IMR-90 (cell line): ENCODE data around the gene ATG7.
"Not testable (repeated sequence)": the region's sequence is repeated elsewhere in the genome, so short reads cannot be mapped to it uniquely, and the experiment has no call there.

Experiments
- CHD1 ChIP-seq: IDR thresholded peaks from 2 replicates; pipeline ENCODE4 v1.6.1; 2012; ENCODE audit warnings: low read depth, low read length, improper control_type of control experiment
- MAFK ChIP-seq: IDR thresholded peaks from 2 replicates; pipeline ENCODE4 v1.6.1; 2012; ENCODE audit warnings: low read depth, low read length, improper control_type of control experiment
- MAZ ChIP-seq: IDR thresholded peaks from 2 replicates; pipeline ENCODE4 v1.6.1; 2012; ENCODE audit warnings: low read depth, mild to moderate bottlenecking, low read length, improper control_type of control experiment, moderate library complexity, borderline replicate concordance
- MXI1 ChIP-seq: IDR thresholded peaks from 2 replicates; pipeline ENCODE4 v1.6.1; 2012; ENCODE audit warnings: low read depth, mild to moderate bottlenecking, low read length, moderate library complexity, borderline replicate concordance
- POLR2A ChIP-seq: IDR thresholded peaks from 2 replicates; pipeline ENCODE4 v1.6.1; 2012; ENCODE audit warnings: mild to moderate bottlenecking, low read depth, low read length
- RAD21 ChIP-seq: IDR thresholded peaks from 2 replicates; pipeline ENCODE4 v1.6.1; 2012; ENCODE audit warnings: low read length, improper control_type of control experiment
- RCOR1 ChIP-seq: IDR thresholded peaks from 2 replicates; pipeline ENCODE4 v1.6.1; 2012; ENCODE audit warnings: mild to moderate bottlenecking, low read length, improper control_type of control experiment; ENCODE audit not compliant: insufficient replicate concordance
- RFX5 ChIP-seq: IDR thresholded peaks from 2 replicates; pipeline ENCODE4 v1.8.0; 2012; ENCODE audit warnings: low read depth, mild to moderate bottlenecking, low read length, moderate library complexity
- SMC3 ChIP-seq: fragments of 150-350 bp; IDR thresholded peaks from 2 replicates; pipeline ENCODE4 v1.6.1; 2016; ENCODE audit warnings: low read depth, mild to moderate bottlenecking, antibody characterized with exemption, low read length, moderate library complexity
- USF2 ChIP-seq: fragments of 150-350 bp; IDR thresholded peaks from 2 replicates; pipeline ENCODE4 v1.6.1; 2017; ENCODE audit warnings: mild to moderate bottlenecking, antibody characterized with exemption, low read length, low read depth
- TF ChIP-seq, protein P1 (sequence below): conservative IDR thresholded peaks from 2 replicates; pipeline ENCODE4 v1.5.1; 2012; ENCODE audit warnings: mild to moderate bottlenecking, low read depth, low read length, improper control_type of control experiment

DNA sequence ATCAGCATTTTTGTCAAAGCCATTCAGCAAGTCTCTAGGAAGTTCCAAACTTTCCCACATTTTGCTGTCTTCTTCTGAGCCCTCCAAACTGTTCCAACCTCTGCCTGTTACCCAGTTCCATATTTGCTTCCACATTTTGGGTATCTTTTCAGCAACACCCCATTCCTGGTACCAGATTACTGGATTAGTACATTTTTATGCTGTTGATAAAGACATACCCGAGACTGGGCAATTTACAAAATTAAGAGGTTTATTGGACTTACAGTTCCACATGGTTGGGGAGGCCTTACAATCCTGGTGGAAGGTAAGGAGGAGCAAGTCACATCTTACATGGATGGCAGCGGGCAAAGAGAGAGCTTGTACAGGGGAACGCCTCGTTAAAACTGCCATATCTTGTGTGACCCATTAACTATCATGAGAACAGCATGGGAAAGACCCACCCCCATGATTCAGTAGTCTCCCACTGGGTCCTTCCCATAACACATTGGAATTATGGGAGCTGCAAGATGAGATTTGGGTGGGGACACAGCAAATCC is 136.2 kb downstream of the ATG7 start:
- TF ChIP-seq POLR2A, RAD21, USF2, MXI1, CHD1, RFX5, MAFK, RCOR1, SMC3, MAZ: not testable (repeated sequence)
- TF ChIP-seq, protein P1, sequence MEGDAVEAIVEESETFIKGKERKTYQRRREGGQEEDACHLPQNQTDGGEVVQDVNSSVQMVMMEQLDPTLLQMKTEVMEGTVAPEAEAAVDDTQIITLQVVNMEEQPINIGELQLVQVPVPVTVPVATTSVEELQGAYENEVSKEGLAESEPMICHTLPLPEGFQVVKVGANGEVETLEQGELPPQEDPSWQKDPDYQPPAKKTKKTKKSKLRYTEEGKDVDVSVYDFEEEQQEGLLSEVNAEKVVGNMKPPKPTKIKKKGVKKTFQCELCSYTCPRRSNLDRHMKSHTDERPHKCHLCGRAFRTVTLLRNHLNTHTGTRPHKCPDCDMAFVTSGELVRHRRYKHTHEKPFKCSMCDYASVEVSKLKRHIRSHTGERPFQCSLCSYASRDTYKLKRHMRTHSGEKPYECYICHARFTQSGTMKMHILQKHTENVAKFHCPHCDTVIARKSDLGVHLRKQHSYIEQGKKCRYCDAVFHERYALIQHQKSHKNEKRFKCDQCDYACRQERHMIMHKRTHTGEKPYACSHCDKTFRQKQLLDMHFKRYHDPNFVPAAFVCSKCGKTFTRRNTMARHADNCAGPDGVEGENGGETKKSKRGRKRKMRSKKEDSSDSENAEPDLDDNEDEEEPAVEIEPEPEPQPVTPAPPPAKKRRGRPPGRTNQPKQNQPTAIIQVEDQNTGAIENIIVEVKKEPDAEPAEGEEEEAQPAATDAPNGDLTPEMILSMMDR = not testable (repeated sequence)
